Measurements from ENCODE around the gene MAN2A2.

DNA sequence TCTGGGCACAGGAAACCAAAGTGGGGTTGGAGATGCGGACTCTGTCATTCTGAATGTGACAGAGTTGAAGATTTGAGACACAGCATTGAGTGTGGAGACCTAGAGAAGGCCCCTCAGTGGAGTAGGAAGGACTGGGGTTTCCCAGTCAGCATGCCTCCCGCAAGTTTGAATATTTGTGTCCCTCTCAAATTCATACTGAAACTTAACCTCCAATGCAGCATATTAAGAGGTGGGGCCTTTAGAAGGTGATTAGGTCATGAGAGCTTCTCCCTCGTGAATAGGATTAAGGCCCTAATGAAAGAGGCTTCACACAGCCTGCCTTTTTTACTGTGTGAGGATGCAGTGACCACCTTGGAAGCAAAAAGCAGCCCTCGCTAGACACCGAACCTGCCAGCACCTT, 21.3 kb downstream of the MAN2A2 start:
- TF ChIP-seq, protein P1, sequence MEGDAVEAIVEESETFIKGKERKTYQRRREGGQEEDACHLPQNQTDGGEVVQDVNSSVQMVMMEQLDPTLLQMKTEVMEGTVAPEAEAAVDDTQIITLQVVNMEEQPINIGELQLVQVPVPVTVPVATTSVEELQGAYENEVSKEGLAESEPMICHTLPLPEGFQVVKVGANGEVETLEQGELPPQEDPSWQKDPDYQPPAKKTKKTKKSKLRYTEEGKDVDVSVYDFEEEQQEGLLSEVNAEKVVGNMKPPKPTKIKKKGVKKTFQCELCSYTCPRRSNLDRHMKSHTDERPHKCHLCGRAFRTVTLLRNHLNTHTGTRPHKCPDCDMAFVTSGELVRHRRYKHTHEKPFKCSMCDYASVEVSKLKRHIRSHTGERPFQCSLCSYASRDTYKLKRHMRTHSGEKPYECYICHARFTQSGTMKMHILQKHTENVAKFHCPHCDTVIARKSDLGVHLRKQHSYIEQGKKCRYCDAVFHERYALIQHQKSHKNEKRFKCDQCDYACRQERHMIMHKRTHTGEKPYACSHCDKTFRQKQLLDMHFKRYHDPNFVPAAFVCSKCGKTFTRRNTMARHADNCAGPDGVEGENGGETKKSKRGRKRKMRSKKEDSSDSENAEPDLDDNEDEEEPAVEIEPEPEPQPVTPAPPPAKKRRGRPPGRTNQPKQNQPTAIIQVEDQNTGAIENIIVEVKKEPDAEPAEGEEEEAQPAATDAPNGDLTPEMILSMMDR (IDR thresholded peaks at IDR 0.05; ENCODE audit: extremely low read depth in 1 of 2, insufficient read depth in 1 of 2, low read depth in 1 of 2, low read length in 2 of 2): no peak
- TF ChIP-seq POLR2AphosphoS5 (IDR thresholded peaks at IDR 0.05; ENCODE audit: insufficient read depth, low read depth, low read length) (no peak), EZH2 (IDR thresholded peaks at IDR 0.05; ENCODE audit: borderline replicate concordance, low read depth, low read length, severe bottlenecking) (no peak), POLR2A (IDR thresholded peaks at IDR 0.05; ENCODE audit: low read depth, low read length) (no peak)
